Sigmoid colon (tissue), 7 donors: ENCODE results near the gene GALNS. TPM values are rescaled to one million over a fixed set of nuclear protein-coding genes. Genes with fewer than 3 reads are reported as not detected.
"Not testable (repeated sequence)": the region's sequence is repeated elsewhere in the genome, so short reads cannot be mapped to it uniquely, and the experiment has no call there.

ENCODE experiments used
- DNase-seq: peaks from one replicate; pipeline ENCODE4 v3.0.0-alpha.2; 2019
- H3K27ac ChIP-seq, 4 donors: fragments of 200-600 bp; sonication (generic); one replicate each; pipeline ENCODE4 v1.5.1; 2016 to 2019; ENCODE audit warnings: mild to moderate bottlenecking in 1 of 4
- H3K27me3 ChIP-seq, 3 donors: fragments of 200-600 bp; sonication (generic); one replicate each; pipeline ENCODE4 v1.5.1; 2019; ENCODE audit warnings: mild to moderate bottlenecking in 1 of 3
- H3K36me3 ChIP-seq, 4 donors: fragments of 200-600 bp; sonication (generic); one replicate each; pipeline ENCODE4 v1.5.1; 2016 to 2019
- H3K4me1 ChIP-seq, 4 donors: fragments of 200-600 bp; sonication (generic); one replicate each; pipeline ENCODE4 v1.5.1; 2017 to 2019
- H3K4me3 ChIP-seq, 4 donors: fragments of 200-600 bp; sonication (generic); one replicate each; pipeline ENCODE4 v1.5.1; 2017 to 2019; ENCODE audit warnings: mild to moderate bottlenecking in 2 of 4, moderate library complexity in 1 of 4
- H3K9me3 ChIP-seq, 4 donors: fragments of 200-600 bp in 3 of 4; sonication (generic) in 3 of 4; one replicate each; pipeline versions ENCODE4 v1.5.1 to v1.6.1; 2013 to 2019
- CTCF ChIP-seq, 4 experiments: fragments of 450-650 bp in 3 of 4; fragments of 200-600 bp in 1 of 4; IDR thresholded peaks; one replicate each; pipeline ENCODE4 v1.5.1; 2016 to 2019; ENCODE audit warnings: antibody characterized with exemption in 4 of 4, mild to moderate bottlenecking in 3 of 4, moderate library complexity in 2 of 4
- EP300 ChIP-seq, 4 donors: sonication (generic); formaldehyde crosslinking; IDR thresholded peaks; one replicate each; pipeline ENCODE4 v1.6.1; 2017; ENCODE audit warnings: antibody characterized with exemption in 4 of 4
- POLR2A ChIP-seq, 2 donors: fragments of 450-650 bp; IDR thresholded peaks; one replicate each; pipeline ENCODE4 v1.6.1; 2016; ENCODE audit warnings: antibody characterized with exemption in 2 of 2, mild to moderate bottlenecking in 2 of 2, moderate library complexity in 2 of 2
- POLR2AphosphoS5 ChIP-seq, 4 donors: sonication (generic); formaldehyde crosslinking; IDR thresholded peaks; one replicate each; pipeline ENCODE4 v1.6.1; 2017; ENCODE audit warnings: antibody characterized with exemption in 4 of 4
- WGBS, 2 donors: extraction: QIAGEN DNeasy Blood & Tissue Kit; methylation state at CpG; one replicate each; pipeline ENCODE4 v1.1.7; 2013; 5-methylcytosine and 5-hydroxymethylcytosine counted together
- intact Hi-C: fragments of 100-400 bp; cut with DNase I; formaldehyde crosslinking; loops from one replicate; pipeline ENCODE4 v1.15.1; 2023
- polyA plus RNA-seq, 3 donors: library from polyadenylated mRNA; stranded (reverse); fragments of 200-250 nt; gene quantifications; one replicate each; pipeline ENCODE4 v1.2.3, GENCODE V29; 2013
- total RNA-seq, 4 donors: library from RNA; depleted of rRNA; stranded (reverse); fragments of >200 nt; gene quantifications; one replicate each; pipeline ENCODE4 v1.1.0, GENCODE V29; 2016
- donor health status: healthy with polysubstance abuse.
- donor health status: Bipolar disorder and iron deficiency.
- donor health status: healthy.

Gene GALNS
- total and polyA plus RNA-seq, 7 donors: 6.2 to 50.4 (median 11.1) TPM

DNA sequence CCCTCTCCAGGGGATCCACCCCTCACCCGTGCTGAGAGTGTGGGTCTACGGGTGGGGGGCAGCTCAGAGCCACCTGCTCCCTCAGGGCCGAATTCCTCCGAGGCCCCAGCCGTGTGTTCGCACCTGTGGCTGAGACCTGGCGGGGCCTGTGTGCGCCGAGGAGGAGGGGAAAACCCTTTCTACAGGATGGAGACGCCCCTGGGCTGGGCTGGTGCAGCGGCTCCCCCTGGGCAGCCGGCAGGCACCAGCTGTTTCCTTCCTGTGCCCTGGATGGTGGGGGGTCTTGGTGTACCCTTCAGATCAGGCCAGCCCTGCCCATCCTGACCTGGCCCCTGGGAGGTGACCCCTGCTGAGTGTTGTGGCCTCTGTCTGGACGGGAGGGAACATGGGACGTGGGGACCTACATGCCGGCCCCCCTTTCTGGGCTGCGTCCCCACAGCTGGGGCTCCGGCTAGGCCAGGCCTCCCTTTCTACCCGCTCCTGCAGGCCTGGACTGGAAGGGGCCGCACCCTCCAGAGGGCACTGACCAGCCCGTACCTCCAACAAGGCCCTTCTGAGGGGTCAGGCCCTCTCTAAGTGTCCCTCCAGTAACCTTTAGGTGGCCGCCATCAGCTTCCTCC, 38.0 kb upstream of the GALNS start:
- Histone ChIP-seq H3K4me3 (no peak overlapping the region), H3K27me3 (peaks cover 0 to 6% (median 0%) of the 10 kb centered on the region in 3 donors), H3K9me3 (no peaks in the 10 kb centered on the region), H3K4me1 (no peaks in the 10 kb centered on the region), H3K36me3 (no peaks in the 10 kb centered on the region), H3K27ac (no peak overlapping the region)
- intact Hi-C loops: no loop called here
- TF ChIP-seq EP300 (IDR thresholded peaks at IDR 0.05) (no peak), POLR2A (IDR thresholded peaks at IDR 0.05) (no peak), CTCF (IDR thresholded peaks at IDR 0.05) (no peak), POLR2AphosphoS5 (IDR thresholded peaks at IDR 0.05) (no peak)
- 69 to 72% methylated on average over 21 of the region's 21 CpGs for WGBS, 2 donors
- DNase-seq: no peak

- H3K9me3 ChIP-seq, DNase-seq, H3K36me3 ChIP-seq, H3K4me1 ChIP-seq, intact Hi-C loops, H3K27me3 ChIP-seq, H3K4me3 ChIP-seq, H3K27ac ChIP-seq: not testable (repeated sequence)
- 92 to 97% methylated on average over 5 of the region's 6 CpGs for WGBS, 2 donors
These were observed 37.5 kb upstream of the GALNS start for GRCh38 chr16:88894266-88894665.

DNA sequence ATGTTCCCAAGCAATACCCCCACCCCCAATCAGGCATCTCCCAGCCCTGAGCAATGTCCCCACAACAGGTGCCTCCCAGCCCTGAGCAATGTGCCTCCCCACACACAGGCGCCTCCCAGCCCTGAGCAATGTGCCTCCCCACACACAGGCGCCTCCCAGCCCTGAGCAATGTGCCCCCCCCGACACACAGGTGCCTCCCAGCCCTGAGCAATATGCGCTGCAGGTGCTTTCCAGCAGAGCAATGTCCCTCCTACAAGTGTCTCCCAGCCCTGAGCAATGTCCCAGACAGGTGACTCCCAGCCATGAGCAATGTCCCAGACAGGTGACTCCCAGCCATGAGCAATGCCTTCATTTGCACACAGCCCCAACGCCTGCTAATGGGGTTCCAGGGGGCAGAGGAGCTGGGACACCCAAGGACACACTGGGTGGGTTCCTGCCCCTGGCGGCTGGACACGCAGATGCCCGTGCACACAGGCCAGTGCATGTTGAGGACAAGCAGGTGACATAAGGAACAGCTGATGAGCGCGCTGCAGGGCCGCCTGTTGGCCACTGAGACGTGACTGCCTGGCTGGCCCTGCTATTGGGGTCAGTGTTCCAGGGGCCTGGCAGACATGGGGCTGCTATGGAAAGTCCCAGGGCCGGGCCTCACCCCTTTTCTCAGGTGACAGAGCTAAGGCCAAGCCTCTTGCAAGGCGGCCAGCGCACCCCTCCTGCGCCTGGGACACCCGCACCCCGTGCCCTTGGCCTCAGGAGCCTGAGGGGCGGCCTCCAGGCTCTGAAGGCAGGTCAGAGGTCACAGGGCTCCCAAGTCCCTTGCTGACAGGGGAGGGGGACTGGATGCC, 36.6 kb upstream of the GALNS start:
- no peaks in the 10 kb centered on the region for H3K4me1 ChIP-seq
- H3K9me3 ChIP-seq: no peaks in the 10 kb centered on the region
- H3K27me3 ChIP-seq: no peaks in the 10 kb centered on the region
- TF ChIP-seq POLR2AphosphoS5 (IDR thresholded peaks at IDR 0.05) (no peak), EP300 (IDR thresholded peaks at IDR 0.05) (no peak), POLR2A (IDR thresholded peaks at IDR 0.05) (no peak), CTCF (IDR thresholded peaks at IDR 0.05) (no peak)
- intact Hi-C loops: no loop called here
- no peak overlapping the region for H3K4me3 ChIP-seq
- 73 to 89% methylated on average over 19 of the region's 19 CpGs for WGBS, 2 donors
- H3K36me3 ChIP-seq: no peaks in the 10 kb centered on the region
- DNase-seq: no peak
- no peak overlapping the region for H3K27ac ChIP-seq

DNA sequence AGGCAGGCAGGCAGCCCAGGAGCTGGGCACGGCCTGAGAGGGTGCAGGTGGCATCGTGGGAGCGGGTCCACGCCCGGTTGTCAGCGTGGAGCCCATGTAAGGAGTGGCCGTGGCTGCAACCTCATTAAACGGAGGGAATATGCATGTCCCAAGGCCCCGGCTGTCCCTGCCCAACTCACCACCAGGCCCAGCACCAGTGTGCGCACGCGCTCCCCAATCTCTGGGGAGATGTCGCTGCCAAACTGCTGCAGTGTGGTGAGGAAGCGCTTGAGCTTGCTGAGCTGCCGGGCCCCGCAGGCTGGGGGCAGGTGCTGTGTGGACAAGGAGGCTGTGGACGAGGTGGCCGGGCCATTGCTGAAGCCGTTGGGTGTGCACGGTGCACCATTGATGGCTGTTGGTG, 35.3 kb upstream of the GALNS start:
- intact Hi-C loops: no loop called here
- Histone ChIP-seq H3K27me3 (no peaks in the 10 kb centered on the region), H3K4me3 (no peak overlapping the region), H3K4me1 (peaks cover 0 to 4% (median 0%) of the 10 kb centered on the region in 4 donors), H3K9me3 (no peaks in the 10 kb centered on the region), H3K36me3 (no peaks in the 10 kb centered on the region), H3K27ac (no peak overlapping the region)
- WGBS, 2 donors: 72 to 89% methylated on average over 20 of the region's 20 CpGs
- no peak for DNase-seq
- TF ChIP-seq CTCF (IDR thresholded peaks at IDR 0.05): no peak
- TF ChIP-seq POLR2AphosphoS5 (IDR thresholded peaks at IDR 0.05): no peak
- no peak for TF ChIP-seq EP300 (IDR thresholded peaks at IDR 0.05)
- no peak for TF ChIP-seq POLR2A (IDR thresholded peaks at IDR 0.05)

- Histone ChIP-seq H3K4me1 (peaks cover 0 to 4% (median 0%) of the 10 kb centered on the region in 4 donors), H3K4me3 (no peak overlapping the region), H3K27ac (no peak overlapping the region), H3K9me3 (no peaks in the 10 kb centered on the region), H3K27me3 (peaks cover 0 to 3% (median 0%) of the 10 kb centered on the region in 3 donors), H3K36me3 (no peaks in the 10 kb centered on the region)
- intact Hi-C loops: no loop called here
- TF ChIP-seq CTCF (IDR thresholded peaks at IDR 0.05): no peak
- TF ChIP-seq POLR2A (IDR thresholded peaks at IDR 0.05): no peak
- TF ChIP-seq EP300 (IDR thresholded peaks at IDR 0.05): no peak
- no peak for TF ChIP-seq POLR2AphosphoS5 (IDR thresholded peaks at IDR 0.05)
- no peak for DNase-seq
- WGBS, 2 donors: 74 to 93% methylated on average over 16 of the region's 16 CpGs
These were observed 34.3 kb upstream of the GALNS start for GRCh38 chr16:88891083-88891482.

GRCh38 chr16:88889702-88890352, 33.1 kb upstream of the GALNS start:
- H3K4me3 ChIP-seq, H3K27me3 ChIP-seq, H3K27ac ChIP-seq, H3K9me3 ChIP-seq, intact Hi-C loops, H3K36me3 ChIP-seq, DNase-seq, H3K4me1 ChIP-seq: not testable (repeated sequence)
- 88 to 96% methylated on average over 48 of the region's 48 CpGs for WGBS, 2 donors
